GM10248 (cell line): ENCODE results near the gene CHST12.
"Not testable (repeated sequence)": the region's sequence is repeated elsewhere in the genome, so short reads cannot be mapped to it uniquely, and the experiment has no call there.

Source experiments
- CTCF ChIA-PET: fragments of 300-600 bp; sonication (Branson Sonifier 250); formaldehyde crosslinking; extraction: SDS; loops from one replicate; lab custom pipeline; 2021; ENCODE audit warnings: antibody characterized with exemption; lab: Yijun Ruan, JAX
- POLR2A ChIA-PET: fragments of 350-650 bp; sonication (Branson Sonifier 250); formaldehyde crosslinking; extraction: SDS; loops from one replicate; lab custom pipeline; 2020; ENCODE audit warnings: antibody characterized with exemption; lab: Yijun Ruan, JAX
- DNase-seq: peaks from one replicate; pipeline ENCODE4 v3.0.0; 2012; ENCODE audit errors: extremely low spot score
- CTCF ChIP-seq: IDR thresholded peaks from 2 replicates; pipeline ENCODE4 v1.5.1; 2012; ENCODE audit warnings: mild to moderate bottlenecking, low read depth; ENCODE audit errors: extremely low read depth, missing control alignments, control extremely low read depth

CHST12 gene

GRCh38 chr7:2388637-2388954, 14.8 kb upstream of the CHST12 start:
- ChIA-PET CTCF (no interaction called here), POLR2A (no interaction called here)
- no peak for TF ChIP-seq CTCF
- DNase-seq = no peak

- CTCF ChIA-PET, POLR2A ChIA-PET, DNase-seq: not testable (repeated sequence)
These were observed 13.2 kb upstream of the CHST12 start for GRCh38 chr7:2390020-2390816.

GRCh38 chr7:2393706-2394105, 9.7 kb upstream of the CHST12 start:
- DNase-seq = no peak
- ChIA-PET POLR2A (no interaction called here), CTCF (no interaction called here)
- TF ChIP-seq CTCF = no peak

GRCh38 chr7:2394566-2395082, 8.8 kb upstream of the CHST12 start:
- no peak for TF ChIP-seq CTCF
- no peak for DNase-seq
- CTCF ChIA-PET = no interaction called here
- POLR2A ChIA-PET = no interaction called here

- DNase-seq = no peak
- ChIA-PET POLR2A (no interaction called here), CTCF (interaction anchor here (1.3 kb wide), 1 partner anchor 54 kb away, joined by 5 read pairs; no protein-coding TSS in a partner anchor)
- no peak for TF ChIP-seq CTCF
These were observed 4.9 kb upstream of the CHST12 start for GRCh38 chr7:2398506-2398905.

GRCh38 chr7:2399848-2400587, 3.4 kb upstream of the CHST12 start:
- no peak for TF ChIP-seq CTCF
- CTCF ChIA-PET = interaction anchor here (1.4 to 1.5 kb wide), 2 partner anchors 21 to 69 kb away, joined by 4 read pairs; no protein-coding TSS in a partner anchor

GRCh38 chr7:2402687-2403013, 761 bp upstream of the CHST12 start:
- ChIA-PET CTCF (no interaction called here), POLR2A (interaction anchor here (0.7 kb wide), 1 partner anchor 598 kb away, joined by 4 read pairs; no protein-coding TSS in a partner anchor)
- no peak for TF ChIP-seq CTCF
- DNase-seq = no peak

More at GRCh38 chr7:2399848-2400587, 3.4 kb upstream of the CHST12 start:
- POLR2A ChIA-PET = interaction anchor here (0.6 kb wide), 1 partner anchor 204 kb away, joined by 3 read pairs; no protein-coding TSS in a partner anchor
- no peak for DNase-seq
